ENCODE results near the gene ATP6V0A4.
"Not testable (repeated sequence)": the region's sequence is repeated elsewhere in the genome, so short reads cannot be mapped to it uniquely, and the experiment has no call there.

Gene ATP6V0A4

GRCh38 chr7:138828302-138828701 is 30.3 kb upstream of the ATP6V0A4 start:
- no peak overlapping the region for H3K9ac ChIP-seq (ENCODE audit: low read depth, low read length)
- H3K9me3 ChIP-seq (ENCODE audit: control insufficient read depth, insufficient read depth, low read length), result no peaks in the 10 kb centered on the region
- H3K36me3 ChIP-seq (ENCODE audit: control insufficient read depth, insufficient read depth, low read length), result no peaks in the 10 kb centered on the region
- H3K27ac ChIP-seq (ENCODE audit: low read depth, low read length), result no peak overlapping the region
- H3K4me3 ChIP-seq (ENCODE audit: low read depth, low read length), result no peak overlapping the region
- no peaks in the 10 kb centered on the region for H3K27me3 ChIP-seq (ENCODE audit: control insufficient read depth, insufficient read depth, low read length)
- no peaks in the 10 kb centered on the region for H3K4me1 ChIP-seq (ENCODE audit: control insufficient read depth, insufficient read depth, low read length)

GRCh38 chr7:138825049-138825721 is 27.2 kb upstream of the ATP6V0A4 start:
- no peaks in the 10 kb centered on the region for H3K4me1 ChIP-seq (ENCODE audit: control insufficient read depth, insufficient read depth, low read length)

GRCh38 chr7:138822867-138823535 is 25.0 kb upstream of the ATP6V0A4 start:
- Histone ChIP-seq H3K27me3 (ENCODE audit: control insufficient read depth, insufficient read depth, low read length) (no peaks in the 10 kb centered on the region), H3K9me3 (ENCODE audit: control insufficient read depth, insufficient read depth, low read length) (no peaks in the 10 kb centered on the region), H3K9ac (ENCODE audit: low read depth, low read length) (no peak overlapping the region), H3K27ac (ENCODE audit: low read depth, low read length) (no peak overlapping the region), H3K36me3 (ENCODE audit: control insufficient read depth, insufficient read depth, low read length) (no peaks in the 10 kb centered on the region), H3K4me3 (ENCODE audit: low read depth, low read length) (no peak overlapping the region), H3K4me1 (ENCODE audit: control insufficient read depth, insufficient read depth, low read length) (no peaks in the 10 kb centered on the region)

More at GRCh38 chr7:138825049-138825721, 27.2 kb upstream of the ATP6V0A4 start:
- Histone ChIP-seq H3K9me3 (ENCODE audit: control insufficient read depth, insufficient read depth, low read length) (no peaks in the 10 kb centered on the region), H3K4me3 (ENCODE audit: low read depth, low read length) (no peak overlapping the region), H3K36me3 (ENCODE audit: control insufficient read depth, insufficient read depth, low read length) (no peaks in the 10 kb centered on the region), H3K27me3 (ENCODE audit: control insufficient read depth, insufficient read depth, low read length) (no peaks in the 10 kb centered on the region), H3K9ac (ENCODE audit: low read depth, low read length) (no peak overlapping the region), H3K27ac (ENCODE audit: low read depth, low read length) (no peak overlapping the region)

GRCh38 chr7:138821912-138822311 is 23.9 kb upstream of the ATP6V0A4 start:
- no peaks in the 10 kb centered on the region for H3K4me1 ChIP-seq (ENCODE audit: control insufficient read depth, insufficient read depth, low read length)
- no peak overlapping the region for H3K4me3 ChIP-seq (ENCODE audit: low read depth, low read length)
- H3K27me3 ChIP-seq (ENCODE audit: control insufficient read depth, insufficient read depth, low read length), result no peaks in the 10 kb centered on the region
- no peaks in the 10 kb centered on the region for H3K36me3 ChIP-seq (ENCODE audit: control insufficient read depth, insufficient read depth, low read length)
- no peaks in the 10 kb centered on the region for H3K9me3 ChIP-seq (ENCODE audit: control insufficient read depth, insufficient read depth, low read length)
- H3K9ac ChIP-seq (ENCODE audit: low read depth, low read length), result no peak overlapping the region
- H3K27ac ChIP-seq (ENCODE audit: low read depth, low read length), result no peak overlapping the region

- H3K9me3 ChIP-seq (ENCODE audit: control insufficient read depth, insufficient read depth, low read length), result no peaks in the 10 kb centered on the region
- H3K27ac ChIP-seq (ENCODE audit: low read depth, low read length), result no peak overlapping the region
- no peak overlapping the region for H3K4me3 ChIP-seq (ENCODE audit: low read depth, low read length)
- no peak overlapping the region for H3K9ac ChIP-seq (ENCODE audit: low read depth, low read length)
- no peaks in the 10 kb centered on the region for H3K27me3 ChIP-seq (ENCODE audit: control insufficient read depth, insufficient read depth, low read length)
- no peaks in the 10 kb centered on the region for H3K4me1 ChIP-seq (ENCODE audit: control insufficient read depth, insufficient read depth, low read length)
- no peaks in the 10 kb centered on the region for H3K36me3 ChIP-seq (ENCODE audit: control insufficient read depth, insufficient read depth, low read length)
These were observed 21.6 kb upstream of the ATP6V0A4 start for GRCh38 chr7:138819625-138820024.

GRCh38 chr7:138816650-138817049 is 18.7 kb upstream of the ATP6V0A4 start:
- no peak overlapping the region for H3K4me3 ChIP-seq (ENCODE audit: low read depth, low read length)
- H3K9ac ChIP-seq (ENCODE audit: low read depth, low read length), result no peak overlapping the region
- H3K4me1 ChIP-seq (ENCODE audit: control insufficient read depth, insufficient read depth, low read length), result no peaks in the 10 kb centered on the region
- no peak overlapping the region for H3K27ac ChIP-seq (ENCODE audit: low read depth, low read length)
- H3K9me3 ChIP-seq (ENCODE audit: control insufficient read depth, insufficient read depth, low read length), result no peaks in the 10 kb centered on the region
- H3K27me3 ChIP-seq (ENCODE audit: control insufficient read depth, insufficient read depth, low read length), result no peaks in the 10 kb centered on the region
- no peaks in the 10 kb centered on the region for H3K36me3 ChIP-seq (ENCODE audit: control insufficient read depth, insufficient read depth, low read length)

GRCh38 chr7:138814816-138815332 is 16.9 kb upstream of the ATP6V0A4 start:
- H3K27me3 ChIP-seq (ENCODE audit: control insufficient read depth, insufficient read depth, low read length), result no peaks in the 10 kb centered on the region
- H3K4me1 ChIP-seq (ENCODE audit: control insufficient read depth, insufficient read depth, low read length), result no peaks in the 10 kb centered on the region
- no peaks in the 10 kb centered on the region for H3K9me3 ChIP-seq (ENCODE audit: control insufficient read depth, insufficient read depth, low read length)
- no peak overlapping the region for H3K4me3 ChIP-seq (ENCODE audit: low read depth, low read length)
- no peak overlapping the region for H3K27ac ChIP-seq (ENCODE audit: low read depth, low read length)
- no peak overlapping the region for H3K9ac ChIP-seq (ENCODE audit: low read depth, low read length)
- H3K36me3 ChIP-seq (ENCODE audit: control insufficient read depth, insufficient read depth, low read length), result no peaks in the 10 kb centered on the region

- no peaks in the 10 kb centered on the region for H3K9me3 ChIP-seq (ENCODE audit: control insufficient read depth, insufficient read depth, low read length)
- no peaks in the 10 kb centered on the region for H3K36me3 ChIP-seq (ENCODE audit: control insufficient read depth, insufficient read depth, low read length)
- no peaks in the 10 kb centered on the region for H3K27me3 ChIP-seq (ENCODE audit: control insufficient read depth, insufficient read depth, low read length)
- no peak overlapping the region for H3K27ac ChIP-seq (ENCODE audit: low read depth, low read length)
- no peaks in the 10 kb centered on the region for H3K4me1 ChIP-seq (ENCODE audit: control insufficient read depth, insufficient read depth, low read length)
- H3K4me3 ChIP-seq (ENCODE audit: low read depth, low read length), result no peak overlapping the region
- H3K9ac ChIP-seq (ENCODE audit: low read depth, low read length), result no peak overlapping the region
These were observed 15.9 kb upstream of the ATP6V0A4 start for GRCh38 chr7:138813945-138814344.

- H3K9ac ChIP-seq (ENCODE audit: low read depth, low read length); H3K27me3 ChIP-seq (ENCODE audit: control insufficient read depth, insufficient read depth, low read length); H3K4me1 ChIP-seq (ENCODE audit: control insufficient read depth, insufficient read depth, low read length): not testable (repeated sequence)
These were observed 13.3 kb upstream of the ATP6V0A4 start for GRCh38 chr7:138811327-138811726.

GRCh38 chr7:138809346-138809745 is 11.3 kb upstream of the ATP6V0A4 start:
- Histone ChIP-seq H3K4me1 (ENCODE audit: control insufficient read depth, insufficient read depth, low read length) (no peaks in the 10 kb centered on the region), H3K27me3 (ENCODE audit: control insufficient read depth, insufficient read depth, low read length) (no peaks in the 10 kb centered on the region), H3K9ac (ENCODE audit: low read depth, low read length) (no peak overlapping the region), H3K36me3 (ENCODE audit: control insufficient read depth, insufficient read depth, low read length) (no peaks in the 10 kb centered on the region), H3K9me3 (ENCODE audit: control insufficient read depth, insufficient read depth, low read length) (no peaks in the 10 kb centered on the region), H3K27ac (ENCODE audit: low read depth, low read length) (no peak overlapping the region), H3K4me3 (ENCODE audit: low read depth, low read length) (no peak overlapping the region)

More at GRCh38 chr7:138811327-138811726, 13.3 kb upstream of the ATP6V0A4 start:
- not testable (repeated sequence) for H3K36me3 ChIP-seq (ENCODE audit: control insufficient read depth, insufficient read depth, low read length); H3K4me3 ChIP-seq (ENCODE audit: low read depth, low read length); H3K9me3 ChIP-seq (ENCODE audit: control insufficient read depth, insufficient read depth, low read length); H3K27ac ChIP-seq (ENCODE audit: low read depth, low read length)

- Histone ChIP-seq H3K9me3 (ENCODE audit: control insufficient read depth, insufficient read depth, low read length) (no peaks in the 10 kb centered on the region), H3K36me3 (ENCODE audit: control insufficient read depth, insufficient read depth, low read length) (no peaks in the 10 kb centered on the region), H3K4me3 (ENCODE audit: low read depth, low read length) (no peak overlapping the region), H3K27ac (ENCODE audit: low read depth, low read length) (no peak overlapping the region), H3K4me1 (ENCODE audit: control insufficient read depth, insufficient read depth, low read length) (no peaks in the 10 kb centered on the region), H3K9ac (ENCODE audit: low read depth, low read length) (no peak overlapping the region), H3K27me3 (ENCODE audit: control insufficient read depth, insufficient read depth, low read length) (no peaks in the 10 kb centered on the region)
These were observed 6.6 kb upstream of the ATP6V0A4 start for GRCh38 chr7:138804618-138805017.
